ENCODE data around the gene OXLD1.

DNA sequence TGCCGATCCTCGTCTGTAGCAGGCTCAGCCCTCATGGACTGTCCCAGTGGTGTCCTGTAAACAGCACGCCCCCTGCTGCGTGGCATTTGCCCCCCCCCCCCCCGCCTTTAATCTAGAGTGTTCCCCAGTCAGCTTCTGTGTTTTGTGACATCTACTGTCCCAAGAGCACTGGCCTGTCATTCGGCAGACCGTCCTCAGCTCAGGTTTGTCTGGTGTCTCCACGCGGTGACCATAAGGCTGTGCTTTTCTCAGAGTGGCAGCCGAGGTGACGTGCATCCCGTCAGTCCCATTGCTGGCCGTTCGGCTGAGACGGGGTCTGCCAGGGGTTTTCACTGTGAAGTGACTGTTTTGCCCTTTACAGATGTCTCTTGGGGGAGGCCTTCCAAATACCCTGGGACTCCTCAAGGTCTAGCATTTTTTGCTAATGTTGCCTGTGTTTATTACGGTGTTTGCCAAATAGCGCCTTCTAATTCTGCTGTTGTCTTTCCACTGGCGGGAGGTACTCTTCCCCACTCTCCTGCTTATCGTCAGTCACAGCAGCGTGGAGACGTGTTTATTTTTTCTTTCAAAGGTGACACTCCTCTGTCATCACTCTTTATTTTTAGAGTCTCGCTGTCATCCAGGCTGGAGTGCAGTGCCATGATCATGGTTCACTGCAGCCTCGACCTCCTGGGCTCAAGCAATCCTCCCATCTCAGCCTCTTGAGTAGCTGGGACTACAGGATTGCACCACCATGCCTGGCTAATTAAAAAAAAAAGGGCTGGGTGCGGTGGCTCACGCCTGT, 31.0 kb upstream of the OXLD1 start:
- TF ChIP-seq POLR2A (IDR thresholded peaks at IDR 0.05; ENCODE audit: borderline replicate concordance, extremely low read depth, insufficient read depth, insufficient read length) (no peak), ZNF274 (IDR thresholded peaks at IDR 0.05; ENCODE audit: low read depth, low read length) (no peak), POLR2AphosphoS5 (IDR thresholded peaks at IDR 0.05; ENCODE audit: low read depth, low read length) (no peak), EZH2 (IDR thresholded peaks at IDR 0.05) (no peak), SIN3A (IDR thresholded peaks at IDR 0.05; ENCODE audit: low read depth) (no peak), RAD21 (IDR thresholded peaks at IDR 0.05; ENCODE audit: low read depth) (no peak), EZH2phosphoT487 (IDR thresholded peaks at IDR 0.05; ENCODE audit: borderline replicate concordance) (no peak), CEBPB (IDR thresholded peaks at IDR 0.05; ENCODE audit: low read depth) (no peak), YY1 (IDR thresholded peaks at IDR 0.05; ENCODE audit: extremely low read depth, insufficient replicate concordance, low read depth, low read length) (no peak), CBX3 (IDR thresholded peaks at IDR 0.05; ENCODE audit: low read depth) (no peak)
- TF ChIP-seq, protein P1, sequence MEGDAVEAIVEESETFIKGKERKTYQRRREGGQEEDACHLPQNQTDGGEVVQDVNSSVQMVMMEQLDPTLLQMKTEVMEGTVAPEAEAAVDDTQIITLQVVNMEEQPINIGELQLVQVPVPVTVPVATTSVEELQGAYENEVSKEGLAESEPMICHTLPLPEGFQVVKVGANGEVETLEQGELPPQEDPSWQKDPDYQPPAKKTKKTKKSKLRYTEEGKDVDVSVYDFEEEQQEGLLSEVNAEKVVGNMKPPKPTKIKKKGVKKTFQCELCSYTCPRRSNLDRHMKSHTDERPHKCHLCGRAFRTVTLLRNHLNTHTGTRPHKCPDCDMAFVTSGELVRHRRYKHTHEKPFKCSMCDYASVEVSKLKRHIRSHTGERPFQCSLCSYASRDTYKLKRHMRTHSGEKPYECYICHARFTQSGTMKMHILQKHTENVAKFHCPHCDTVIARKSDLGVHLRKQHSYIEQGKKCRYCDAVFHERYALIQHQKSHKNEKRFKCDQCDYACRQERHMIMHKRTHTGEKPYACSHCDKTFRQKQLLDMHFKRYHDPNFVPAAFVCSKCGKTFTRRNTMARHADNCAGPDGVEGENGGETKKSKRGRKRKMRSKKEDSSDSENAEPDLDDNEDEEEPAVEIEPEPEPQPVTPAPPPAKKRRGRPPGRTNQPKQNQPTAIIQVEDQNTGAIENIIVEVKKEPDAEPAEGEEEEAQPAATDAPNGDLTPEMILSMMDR (IDR thresholded peaks at IDR 0.05 in 2 of 3, conservative IDR thresholded peaks at IDR 0.05 in 1 of 3; ENCODE audit: borderline replicate concordance in 1 of 3, insufficient read depth in 1 of 3, low read depth in 2 of 3, low read length in 2 of 3) = no peak
- TF ChIP-seq, protein P2, sequence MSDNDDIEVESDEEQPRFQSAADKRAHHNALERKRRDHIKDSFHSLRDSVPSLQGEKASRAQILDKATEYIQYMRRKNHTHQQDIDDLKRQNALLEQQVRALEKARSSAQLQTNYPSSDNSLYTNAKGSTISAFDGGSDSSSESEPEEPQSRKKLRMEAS (IDR thresholded peaks at IDR 0.05) = no peak
- TF ChIP-seq, protein P3, sequence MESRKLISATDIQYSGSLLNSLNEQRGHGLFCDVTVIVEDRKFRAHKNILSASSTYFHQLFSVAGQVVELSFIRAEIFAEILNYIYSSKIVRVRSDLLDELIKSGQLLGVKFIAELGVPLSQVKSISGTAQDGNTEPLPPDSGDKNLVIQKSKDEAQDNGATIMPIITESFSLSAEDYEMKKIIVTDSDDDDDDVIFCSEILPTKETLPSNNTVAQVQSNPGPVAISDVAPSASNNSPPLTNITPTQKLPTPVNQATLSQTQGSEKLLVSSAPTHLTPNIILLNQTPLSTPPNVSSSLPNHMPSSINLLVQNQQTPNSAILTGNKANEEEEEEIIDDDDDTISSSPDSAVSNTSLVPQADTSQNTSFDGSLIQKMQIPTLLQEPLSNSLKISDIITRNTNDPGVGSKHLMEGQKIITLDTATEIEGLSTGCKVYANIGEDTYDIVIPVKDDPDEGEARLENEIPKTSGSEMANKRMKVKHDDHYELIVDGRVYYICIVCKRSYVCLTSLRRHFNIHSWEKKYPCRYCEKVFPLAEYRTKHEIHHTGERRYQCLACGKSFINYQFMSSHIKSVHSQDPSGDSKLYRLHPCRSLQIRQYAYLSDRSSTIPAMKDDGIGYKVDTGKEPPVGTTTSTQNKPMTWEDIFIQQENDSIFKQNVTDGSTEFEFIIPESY (IDR thresholded peaks at IDR 0.05; ENCODE audit: extremely low read depth, insufficient replicate concordance, low read length) = no peak
- TF ChIP-seq, protein P4, sequence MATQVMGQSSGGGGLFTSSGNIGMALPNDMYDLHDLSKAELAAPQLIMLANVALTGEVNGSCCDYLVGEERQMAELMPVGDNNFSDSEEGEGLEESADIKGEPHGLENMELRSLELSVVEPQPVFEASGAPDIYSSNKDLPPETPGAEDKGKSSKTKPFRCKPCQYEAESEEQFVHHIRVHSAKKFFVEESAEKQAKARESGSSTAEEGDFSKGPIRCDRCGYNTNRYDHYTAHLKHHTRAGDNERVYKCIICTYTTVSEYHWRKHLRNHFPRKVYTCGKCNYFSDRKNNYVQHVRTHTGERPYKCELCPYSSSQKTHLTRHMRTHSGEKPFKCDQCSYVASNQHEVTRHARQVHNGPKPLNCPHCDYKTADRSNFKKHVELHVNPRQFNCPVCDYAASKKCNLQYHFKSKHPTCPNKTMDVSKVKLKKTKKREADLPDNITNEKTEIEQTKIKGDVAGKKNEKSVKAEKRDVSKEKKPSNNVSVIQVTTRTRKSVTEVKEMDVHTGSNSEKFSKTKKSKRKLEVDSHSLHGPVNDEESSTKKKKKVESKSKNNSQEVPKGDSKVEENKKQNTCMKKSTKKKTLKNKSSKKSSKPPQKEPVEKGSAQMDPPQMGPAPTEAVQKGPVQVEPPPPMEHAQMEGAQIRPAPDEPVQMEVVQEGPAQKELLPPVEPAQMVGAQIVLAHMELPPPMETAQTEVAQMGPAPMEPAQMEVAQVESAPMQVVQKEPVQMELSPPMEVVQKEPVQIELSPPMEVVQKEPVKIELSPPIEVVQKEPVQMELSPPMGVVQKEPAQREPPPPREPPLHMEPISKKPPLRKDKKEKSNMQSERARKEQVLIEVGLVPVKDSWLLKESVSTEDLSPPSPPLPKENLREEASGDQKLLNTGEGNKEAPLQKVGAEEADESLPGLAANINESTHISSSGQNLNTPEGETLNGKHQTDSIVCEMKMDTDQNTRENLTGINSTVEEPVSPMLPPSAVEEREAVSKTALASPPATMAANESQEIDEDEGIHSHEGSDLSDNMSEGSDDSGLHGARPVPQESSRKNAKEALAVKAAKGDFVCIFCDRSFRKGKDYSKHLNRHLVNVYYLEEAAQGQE (IDR thresholded peaks at IDR 0.05; ENCODE audit: low read depth) = no peak

All from HCT116 (cell line).